Mucosa of rectum (tissue), 2 donors: Measurements from ENCODE around the gene DAB1.

ENCODE experiments used
- H3K27ac ChIP-seq, 2 donors: one replicate each; pipeline ENCODE4 v1.7.0; 2013; ENCODE audit warnings: inconsistent platforms in 2 of 2, low read depth in 2 of 2, low read length in 2 of 2
- H3K27me3 ChIP-seq, 2 donors: one replicate each; pipeline ENCODE4 v1.7.0; 2013; ENCODE audit warnings: low read length in 2 of 2; ENCODE audit not compliant: control insufficient read depth in 2 of 2, insufficient read depth in 2 of 2
- H3K36me3 ChIP-seq, 2 donors: one replicate each; pipeline ENCODE4 v1.7.0; 2013; ENCODE audit warnings: low read length in 2 of 2; ENCODE audit not compliant: control insufficient read depth in 2 of 2, insufficient read depth in 2 of 2
- H3K4me1 ChIP-seq, 2 donors: one replicate each; pipeline ENCODE4 v1.7.0; 2013; ENCODE audit warnings: low read length in 2 of 2, mild to moderate bottlenecking in 1 of 2; ENCODE audit not compliant: control insufficient read depth in 2 of 2, insufficient read depth in 2 of 2
- H3K4me3 ChIP-seq, 2 donors: one replicate each; pipeline ENCODE4 v1.7.0; 2013; ENCODE audit warnings: low read length in 2 of 2
- H3K9ac ChIP-seq, 2 donors: one replicate each; pipeline ENCODE4 v1.7.0; 2013; ENCODE audit warnings: low read length in 2 of 2, low read depth in 1 of 2, mild to moderate bottlenecking in 1 of 2
- H3K9me3 ChIP-seq, 2 donors: one replicate each; pipeline ENCODE4 v1.7.0; 2013; ENCODE audit warnings: low read length in 2 of 2; ENCODE audit not compliant: control insufficient read depth in 2 of 2
- donor health status: healthy.
- donor health status: Normal muscosa, but diverticular disease.

DAB1 gene

DNA sequence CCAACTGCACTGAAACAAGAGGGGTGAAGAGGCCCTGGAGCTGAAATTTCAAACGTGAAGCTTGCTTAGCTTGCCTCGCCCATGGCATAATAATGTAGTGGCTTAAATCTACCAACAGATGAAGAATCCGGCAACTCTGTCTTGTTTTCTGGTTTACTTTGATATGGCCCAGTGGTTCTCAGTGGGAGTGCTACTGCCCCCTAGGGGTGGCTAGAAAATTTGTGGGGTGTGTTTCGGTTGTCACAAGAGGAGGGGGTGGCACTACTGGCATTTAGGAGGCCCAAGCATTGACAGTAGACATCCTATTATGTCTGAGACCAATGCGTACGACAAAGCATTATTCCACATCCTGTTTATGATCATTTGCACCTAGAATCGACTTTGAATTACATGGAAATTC, 406.1 kb downstream of the DAB1 start:
- no peaks in the 10 kb centered on the region for H3K36me3 ChIP-seq
- H3K9me3 ChIP-seq, result no peaks in the 10 kb centered on the region
- H3K4me3 ChIP-seq, result no peak overlapping the region
- H3K4me1 ChIP-seq, result no peaks in the 10 kb centered on the region
- H3K9ac ChIP-seq, result no peak overlapping the region
- no peak overlapping the region for H3K27ac ChIP-seq
- no peaks in the 10 kb centered on the region for H3K27me3 ChIP-seq

DNA sequence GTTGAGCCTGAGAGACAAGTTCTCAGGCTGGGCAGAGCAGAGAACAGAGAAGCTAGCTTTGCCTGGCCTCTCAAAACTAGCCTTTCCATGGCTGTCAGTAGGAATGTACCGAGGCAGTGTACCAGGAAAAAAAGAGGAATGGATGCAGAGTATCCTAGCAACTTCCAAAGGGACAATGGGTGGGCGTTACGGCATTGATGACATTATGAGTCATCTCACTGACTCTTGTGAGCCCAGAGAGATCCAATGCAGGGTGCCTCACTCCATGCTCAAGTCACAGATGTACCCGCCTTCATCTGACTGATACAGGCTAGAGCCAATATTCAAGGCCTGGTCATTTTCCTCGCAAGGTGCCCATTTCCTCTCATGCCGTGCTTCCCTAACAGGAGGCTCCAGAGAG, 406.7 kb downstream of the DAB1 start:
- Histone ChIP-seq H3K36me3 (no peaks in the 10 kb centered on the region), H3K4me3 (no peak overlapping the region), H3K27ac (no peak overlapping the region), H3K27me3 (no peaks in the 10 kb centered on the region), H3K9ac (no peak overlapping the region), H3K9me3 (no peaks in the 10 kb centered on the region), H3K4me1 (no peaks in the 10 kb centered on the region)

- H3K27ac ChIP-seq, result no peak overlapping the region
- no peaks in the 10 kb centered on the region for H3K9me3 ChIP-seq
- no peaks in the 10 kb centered on the region for H3K27me3 ChIP-seq
- no peaks in the 10 kb centered on the region for H3K36me3 ChIP-seq
- H3K4me1 ChIP-seq, result no peaks in the 10 kb centered on the region
- no peak overlapping the region for H3K4me3 ChIP-seq
- H3K9ac ChIP-seq, result no peak overlapping the region
Observed at GRCh38 chr1:57015071-57015470, 408.8 kb downstream of the DAB1 start.

GRCh38 chr1:57013522-57013921, 410.3 kb downstream of the DAB1 start:
- H3K9ac ChIP-seq, result no peak overlapping the region
- H3K27ac ChIP-seq, result no peak overlapping the region
- H3K4me3 ChIP-seq, result no peak overlapping the region
- H3K9me3 ChIP-seq, result no peaks in the 10 kb centered on the region
- no peaks in the 10 kb centered on the region for H3K4me1 ChIP-seq
- H3K36me3 ChIP-seq, result no peaks in the 10 kb centered on the region
- no peaks in the 10 kb centered on the region for H3K27me3 ChIP-seq

GRCh38 chr1:57012315-57012714, 411.5 kb downstream of the DAB1 start:
- H3K9ac ChIP-seq, result no peak overlapping the region
- H3K27me3 ChIP-seq, result no peaks in the 10 kb centered on the region
- H3K4me3 ChIP-seq, result no peak overlapping the region
- H3K36me3 ChIP-seq, result no peaks in the 10 kb centered on the region
- H3K4me1 ChIP-seq, result no peaks in the 10 kb centered on the region
- H3K9me3 ChIP-seq, result no peaks in the 10 kb centered on the region
- H3K27ac ChIP-seq, result no peak overlapping the region

GRCh38 chr1:57010511-57010910, 413.3 kb downstream of the DAB1 start:
- H3K36me3 ChIP-seq, result no peaks in the 10 kb centered on the region
- no peaks in the 10 kb centered on the region for H3K27me3 ChIP-seq
- H3K4me1 ChIP-seq, result no peaks in the 10 kb centered on the region
- H3K9ac ChIP-seq, result no peak overlapping the region
- no peak overlapping the region for H3K4me3 ChIP-seq
- H3K9me3 ChIP-seq, result no peaks in the 10 kb centered on the region
- no peak overlapping the region for H3K27ac ChIP-seq

- no peaks in the 10 kb centered on the region for H3K9me3 ChIP-seq
- H3K27ac ChIP-seq, result no peak overlapping the region
- no peak overlapping the region for H3K9ac ChIP-seq
- H3K4me3 ChIP-seq, result no peak overlapping the region
- H3K4me1 ChIP-seq, result no peaks in the 10 kb centered on the region
- no peaks in the 10 kb centered on the region for H3K36me3 ChIP-seq
- no peaks in the 10 kb centered on the region for H3K27me3 ChIP-seq
Observed at GRCh38 chr1:57007948-57008347, 415.9 kb downstream of the DAB1 start.

DNA sequence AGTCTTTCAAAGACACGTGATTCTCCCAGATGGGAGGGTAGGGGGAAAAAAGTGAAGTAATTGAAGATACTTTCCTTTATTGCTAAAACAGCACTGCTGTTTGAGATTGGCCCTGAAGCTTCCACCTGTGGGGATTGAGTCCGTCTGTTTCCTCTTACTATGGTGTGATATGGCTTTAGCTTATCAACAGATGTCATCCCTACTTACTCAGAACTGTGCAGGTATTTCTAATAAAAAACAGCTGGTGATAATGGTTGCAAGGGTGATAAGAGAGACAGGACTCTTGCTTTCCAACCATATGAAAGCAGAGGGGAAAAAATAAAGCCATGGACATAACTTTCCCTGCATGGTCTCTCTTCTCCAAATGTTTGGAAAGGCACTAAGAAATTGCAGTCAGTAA, 416.4 kb downstream of the DAB1 start:
- Histone ChIP-seq H3K27ac (no peak overlapping the region), H3K4me1 (no peaks in the 10 kb centered on the region), H3K27me3 (no peaks in the 10 kb centered on the region), H3K9me3 (no peaks in the 10 kb centered on the region), H3K36me3 (no peaks in the 10 kb centered on the region), H3K4me3 (no peak overlapping the region), H3K9ac (no peak overlapping the region)

- Histone ChIP-seq H3K27me3 (no peaks in the 10 kb centered on the region), H3K9me3 (no peaks in the 10 kb centered on the region), H3K36me3 (no peaks in the 10 kb centered on the region), H3K9ac (no peak overlapping the region), H3K4me3 (no peak overlapping the region), H3K4me1 (no peaks in the 10 kb centered on the region), H3K27ac (no peak overlapping the region)
Observed at GRCh38 chr1:57003398-57004139, 420.3 kb downstream of the DAB1 start.

DNA sequence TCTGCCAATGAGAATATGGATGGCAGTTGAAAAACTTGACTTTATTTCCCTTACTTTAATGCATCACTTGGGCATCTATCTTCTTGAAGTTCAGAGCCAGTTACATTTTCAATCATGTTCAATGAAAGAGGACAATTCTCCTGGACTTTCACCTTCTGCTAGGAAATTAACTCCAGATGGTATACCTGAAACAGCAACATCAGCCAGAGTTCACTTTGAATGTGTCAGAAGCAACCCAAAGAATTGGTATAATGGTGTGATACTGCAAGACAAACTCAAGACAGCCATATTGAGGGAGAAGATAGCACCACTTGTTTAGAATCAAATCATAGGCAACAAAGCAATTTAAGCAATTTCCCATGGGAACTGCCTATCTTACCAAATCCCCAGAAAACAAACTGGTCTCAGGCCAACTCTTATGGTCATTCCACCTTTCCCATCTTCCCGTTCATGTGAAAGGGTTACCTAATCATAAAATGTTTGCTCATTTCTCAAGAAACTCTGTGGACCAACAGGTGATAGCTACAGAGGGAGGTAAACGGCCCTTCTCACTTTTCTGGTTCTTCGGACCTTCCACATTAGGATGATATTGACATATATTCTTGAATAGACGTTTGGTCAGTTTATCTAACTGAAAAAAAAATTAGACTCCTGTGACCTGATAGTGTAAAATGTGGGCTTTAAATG, 428.3 kb downstream of the DAB1 start:
- H3K4me3 ChIP-seq, result no peak overlapping the region
- H3K27ac ChIP-seq, result no peak overlapping the region
- H3K4me1 ChIP-seq, result no peaks in the 10 kb centered on the region
- H3K36me3 ChIP-seq, result no peaks in the 10 kb centered on the region
- H3K9me3 ChIP-seq, result no peaks in the 10 kb centered on the region
- no peaks in the 10 kb centered on the region for H3K27me3 ChIP-seq
- no peak overlapping the region for H3K9ac ChIP-seq
